HEK293T (cell line): Measurements from ENCODE around the gene FBXO34.

Experiments used
- FOXM1 ChIP-seq: fragments of 450-650 bp; IDR thresholded peaks from 2 replicates; pipeline ENCODE4 v1.6.1; 2017; ENCODE audit warnings: mild to moderate bottlenecking, borderline replicate concordance
- HDGF ChIP-seq: fragments of 450-650 bp; IDR thresholded peaks from 2 replicates; pipeline ENCODE4 v1.6.1; 2017; ENCODE audit warnings: antibody characterized with exemption, borderline replicate concordance
- NFRKB ChIP-seq: fragments of 450-650 bp; IDR thresholded peaks from 2 replicates; pipeline ENCODE4 v1.6.1; 2016; ENCODE audit warnings: mild to moderate bottlenecking, moderate library complexity
- SUZ12 ChIP-seq: fragments of 450-650 bp; IDR thresholded peaks from 2 replicates; pipeline ENCODE4 v1.6.1; 2016; ENCODE audit warnings: mild to moderate bottlenecking
- TARDBP ChIP-seq: fragments of 450-650 bp; IDR thresholded peaks from 2 replicates; pipeline ENCODE4 v1.6.1; 2016

- TF ChIP-seq FOXM1, result no peak
- TF ChIP-seq NFRKB, result no peak
- no peak for TF ChIP-seq SUZ12
- no peak for TF ChIP-seq TARDBP
- no peak for TF ChIP-seq HDGF
Measured at GRCh38 chr14:55301437-55302121, 30.4 kb downstream of the FBXO34 start.
